HCT116 (cell line): ENCODE results near the gene CAPRIN1. TPM values are rescaled to one million over a fixed set of nuclear protein-coding genes. Genes with fewer than 3 reads are reported as not detected.

Source experiments
- ATAC-seq: fragments of 200-7000 bp; cut with Tn5 transposase; 2 replicates; pipeline ENCODE4 v1.9.1; 2020; ENCODE audit warnings: mild to moderate bottlenecking, moderate library complexity
- BruUV-seq: library from RNA; stranded (reverse); fragments of 400-500 nt; replicated peaks from 2 replicates; lab custom pipeline; 2021; lab: Mats Ljungman, UMichigan
- CTCF ChIA-PET: fragments of 300-600 bp; sonication (Branson Sonifier 250); formaldehyde crosslinking; loops from one replicate; lab custom pipeline; 2021; ENCODE audit warnings: antibody characterized with exemption; lab: Charles Lee
- POLR2A ChIA-PET: fragments of 300-600, 350-600 bp; sonication (Branson Sonifier 250); formaldehyde crosslinking; loops from one replicate; lab custom pipeline; 2021; ENCODE audit warnings: antibody characterized with exemption; lab: Charles Lee
- RAD21 ChIA-PET, 2 experiments: fragments of 300-600 bp; sonication (Branson Sonifier 250); formaldehyde crosslinking; loops; one replicate each; lab custom pipeline; 2023; ENCODE audit warnings: low total read pairs in 2 of 2; ENCODE audit not compliant: uncharacterized antibody in 2 of 2, unreplicated experiment in 2 of 2, low non-redundant PET in 1 of 2; lab: Charles Lee
- DNase-seq: peaks from one replicate; pipeline ENCODE4 v3.0.0-alpha.2; 2010; ENCODE audit warnings: low read depth, low spot score
- H2AFZ ChIP-seq: fragments of 200-600 bp; shearing (Covaris generic), sonication (generic); 2 replicates; pipeline ENCODE4 v1.6.1; 2017; ENCODE audit warnings: low read depth, mixed run types, mixed read lengths, antibody characterized with exemption, low read length; ENCODE audit not compliant: poor library complexity, severe bottlenecking
- H3K27ac ChIP-seq: 2 replicates; pipeline ENCODE4 v1.5.1; 2012; ENCODE audit warnings: low read depth, low read length
- H3K27me3 ChIP-seq: fragments of 200-600 bp; sonication (generic); 2 replicates; pipeline ENCODE4 v1.6.1; 2016; ENCODE audit warnings: mixed run types, low read length, mixed read lengths; ENCODE audit not compliant: insufficient read depth
- H3K36me3 ChIP-seq, 2 experiments: fragments of 200-500 bp in 1 of 2; fragments of 200-600 bp in 1 of 2; sonication (Bioruptor generic) in 1 of 2; sonication (generic) in 1 of 2; 2 replicates each; pipeline versions ENCODE4 v1.5.1 to v1.6.1; 2014 to 2016; ENCODE audit warnings: low read length in 2 of 2, inconsistent platforms in 1 of 2, mixed read lengths in 1 of 2, mixed run types in 1 of 2; ENCODE audit not compliant: insufficient read depth in 2 of 2, control insufficient read depth in 1 of 2
- H3K4me1 ChIP-seq, 2 experiments: fragments of 200-600 bp in 1 of 2; sonication (generic) in 1 of 2; 2 replicates each; pipeline versions ENCODE4 v1.5.1 to v1.6.1; 2012 to 2017; ENCODE audit warnings: low read length in 2 of 2, inconsistent platforms in 1 of 2, mild to moderate bottlenecking in 1 of 2, mixed read lengths in 1 of 2, mixed run types in 1 of 2, moderate library complexity in 1 of 2; ENCODE audit not compliant: insufficient read depth in 2 of 2, control insufficient read depth in 1 of 2
- H3K4me2 ChIP-seq: fragments of 200-600 bp; sonication (generic); 2 replicates; pipeline ENCODE4 v1.6.1; 2017; ENCODE audit warnings: mixed run types, low read length, mixed read lengths
- H3K4me3 ChIP-seq, 2 experiments: fragments of 200-600 bp in 1 of 2; sonication (generic) in 1 of 2; replicated peaks in 1 of 2; 2 replicates each; pipeline ENCODE4 v1.5.1; 2011 to 2016; ENCODE audit warnings: low read length in 2 of 2, control low read depth in 1 of 2, low read depth in 1 of 2, mild to moderate bottlenecking in 1 of 2, mixed read lengths in 1 of 2, mixed run types in 1 of 2
- H3K79me2 ChIP-seq: fragments of 200-600 bp; sonication (generic); 2 replicates; pipeline ENCODE4 v1.6.1; 2017; ENCODE audit warnings: mild to moderate bottlenecking, mixed run types, low read length, moderate library complexity, mixed read lengths; ENCODE audit not compliant: insufficient read depth
- H3K9ac ChIP-seq: fragments of 200-600 bp; sonication (generic); 2 replicates; pipeline ENCODE4 v1.6.1; 2016; ENCODE audit warnings: low read length, mixed read lengths
- H3K9me2 ChIP-seq: fragments of 200-600 bp; sonication (generic), shearing (Covaris generic); 2 replicates; pipeline ENCODE4 v1.6.1; 2017; ENCODE audit warnings: mixed run types, mild to moderate bottlenecking, moderate library complexity; ENCODE audit not compliant: insufficient read depth
- H3K9me3 ChIP-seq, 2 experiments: fragments of 200-500 bp in 1 of 2; fragments of 200-600 bp in 1 of 2; sonication (Bioruptor generic) in 1 of 2; sonication (generic) in 1 of 2; 2 replicates each; pipeline ENCODE4 v1.6.1; 2014 to 2017; ENCODE audit warnings: low read length in 2 of 2, mixed read lengths in 2 of 2, inconsistent platforms in 1 of 2, low read depth in 1 of 2, mild to moderate bottlenecking in 1 of 2, mixed run types in 1 of 2, moderate library complexity in 1 of 2; ENCODE audit not compliant: control insufficient read depth in 1 of 2, insufficient read depth in 1 of 2
- H4K20me1 ChIP-seq: fragments of 200-600 bp; sonication (generic), shearing (Covaris generic); 2 replicates; pipeline ENCODE4 v1.6.1; 2017; ENCODE audit warnings: mixed run types, mild to moderate bottlenecking, moderate library complexity; ENCODE audit not compliant: insufficient read depth
- ATF3 ChIP-seq: IDR thresholded peaks from 2 replicates; pipeline ENCODE4 v1.6.1; 2012
- CBX3 ChIP-seq: IDR thresholded peaks from 2 replicates; pipeline ENCODE4 v1.6.1; 2012; ENCODE audit warnings: low read depth
- CEBPB ChIP-seq: IDR thresholded peaks from 2 replicates; pipeline ENCODE4 v1.6.1; 2012; ENCODE audit warnings: low read depth
- CTCF ChIP-seq, 3 experiments: fragments of 200-600 bp in 1 of 3; sonication (generic) in 1 of 3; IDR thresholded peaks in 2 of 3; conservative IDR thresholded peaks in 1 of 3; 2 replicates each; pipeline ENCODE4 v1.5.1; 2012 to 2017; ENCODE audit warnings: low read depth in 2 of 3, low read length in 2 of 3, antibody characterized with exemption in 1 of 3, borderline replicate concordance in 1 of 3, control low read depth in 1 of 3, mild to moderate bottlenecking in 1 of 3, mixed read lengths in 1 of 3, mixed run types in 1 of 3, moderate library complexity in 1 of 3; ENCODE audit not compliant: insufficient read depth in 1 of 3
- EGR1 ChIP-seq: IDR thresholded peaks from 2 replicates; pipeline ENCODE4 v1.6.1; 2012; ENCODE audit warnings: low read depth
- ELF1 ChIP-seq: IDR thresholded peaks from 2 replicates; pipeline ENCODE4 v1.6.1; 2012; ENCODE audit warnings: low read depth, borderline replicate concordance
- EZH2 ChIP-seq: fragments of 200-600 bp; sonication (generic); IDR thresholded peaks from 2 replicates; pipeline ENCODE4 v1.6.1; 2017; ENCODE audit warnings: antibody characterized with exemption, mixed run types
- EZH2phosphoT487 ChIP-seq: fragments of 200-600 bp; IDR thresholded peaks from 2 replicates; pipeline ENCODE4 v1.6.1; 2018; ENCODE audit warnings: antibody characterized with exemption, borderline replicate concordance
- FOSL1 ChIP-seq: IDR thresholded peaks from 2 replicates; pipeline ENCODE4 v1.6.1; 2012; ENCODE audit warnings: low read depth
- JUND ChIP-seq: IDR thresholded peaks from 2 replicates; pipeline ENCODE4 v1.6.1; 2012
- MAX ChIP-seq: IDR thresholded peaks from 2 replicates; pipeline ENCODE4 v1.6.1; 2012
- POLR2AphosphoS5 ChIP-seq: IDR thresholded peaks from 2 replicates; pipeline ENCODE4 v1.6.1; 2011; ENCODE audit warnings: mild to moderate bottlenecking, low read depth, low read length, moderate library complexity
- RAD21 ChIP-seq: IDR thresholded peaks from 2 replicates; pipeline ENCODE4 v1.6.1; 2012; ENCODE audit warnings: low read depth, mild to moderate bottlenecking
- SP1 ChIP-seq: IDR thresholded peaks from 2 replicates; pipeline ENCODE4 v1.6.1; 2012; ENCODE audit warnings: low read depth
- YY1 ChIP-seq: IDR thresholded peaks from 2 replicates; pipeline ENCODE4 v1.6.1; 2011; ENCODE audit warnings: low read length, low read depth, moderate library complexity, mild to moderate bottlenecking; ENCODE audit not compliant: insufficient replicate concordance; ENCODE audit errors: extremely low read depth
- ZBTB33 ChIP-seq: IDR thresholded peaks from 2 replicates; pipeline ENCODE4 v1.6.1; 2011; ENCODE audit warnings: mild to moderate bottlenecking, low read length, moderate library complexity; ENCODE audit not compliant: insufficient replicate concordance; ENCODE audit errors: extremely low read depth
- ZFX ChIP-seq: fragments of 450-650 bp; IDR thresholded peaks from 2 replicates; pipeline ENCODE4 v1.6.1; 2017
- intact Hi-C: fragments of 100-400 bp; cut with micrococcal nuclease; formaldehyde crosslinking; loops from 2 replicates; pipeline ENCODE4 v1.10.0; 2022
- total RNA-seq: library from RNA; stranded (reverse); gene quantifications from one replicate; pipeline ENCODE4 v1.2.1, GENCODE V29; 2021; ENCODE audit not compliant: unreplicated experiment
- TF ChIP-seq, protein P1 (sequence below): IDR thresholded peaks from 2 replicates; pipeline ENCODE4 v1.6.1; 2012; ENCODE audit warnings: low read depth

The CAPRIN1 gene
- total RNA-seq, 1 experiment from 2014 or later: 285 TPM

DNA sequence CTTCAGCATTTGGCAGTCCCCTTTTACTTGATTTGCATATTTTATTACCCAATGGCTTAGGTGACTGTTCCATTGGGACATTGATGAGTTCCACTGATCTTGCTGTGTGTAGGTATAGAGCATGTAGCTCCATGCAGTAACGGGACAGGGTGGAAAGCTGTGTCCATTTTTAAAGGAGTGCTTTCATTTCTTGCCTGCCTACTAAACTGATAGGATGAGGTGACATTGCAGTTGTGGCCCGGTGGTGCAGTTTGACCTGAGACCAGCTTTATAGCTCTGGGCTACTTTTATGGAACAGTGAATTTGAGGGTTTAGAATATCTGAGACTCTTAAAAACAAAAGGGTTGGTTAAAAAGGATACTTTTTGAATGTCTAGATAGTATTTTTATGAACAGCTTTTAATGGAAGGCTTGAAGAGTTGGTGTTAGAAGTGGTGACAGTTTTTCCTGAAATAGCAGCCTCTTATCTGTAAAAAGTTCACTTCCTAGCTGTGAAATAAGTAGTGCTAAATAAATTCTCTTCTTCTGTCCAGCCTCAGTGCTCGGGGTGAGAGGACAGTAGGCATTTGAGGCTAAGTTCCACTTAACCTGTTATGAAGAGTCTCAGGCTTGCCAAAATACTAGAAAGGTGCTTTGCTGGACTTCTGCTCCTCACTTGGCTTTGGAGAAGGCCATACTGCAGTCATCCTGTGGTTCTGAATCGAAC, 80.9 kb downstream of the CAPRIN1 start:
- RAD21 ChIA-PET: no interaction called here
- TF ChIP-seq ELF1: no peak
- no peak for TF ChIP-seq ATF3
- no peak for TF ChIP-seq EGR1
- no peak for TF ChIP-seq JUND
- TF ChIP-seq CBX3: no peak
- TF ChIP-seq ZFX: no peak
- TF ChIP-seq ZBTB33: no peak
- TF ChIP-seq POLR2AphosphoS5: no peak
- no peak for TF ChIP-seq EZH2
- TF ChIP-seq FOSL1: no peak
- TF ChIP-seq EZH2phosphoT487: no peak
- TF ChIP-seq CTCF (IDR thresholded peaks at IDR 0.05 in 2 of 3, conservative IDR thresholded peaks at IDR 0.05 in 1 of 3; ENCODE audit: borderline replicate concordance in 1 of 3, insufficient read depth in 1 of 3, low read depth in 2 of 3, low read length in 2 of 3): no peak
- no peak for TF ChIP-seq MAX
- TF ChIP-seq SP1: no peak
- TF ChIP-seq CEBPB: no peak
- no peak for TF ChIP-seq RAD21
- no peak for TF ChIP-seq YY1
- TF ChIP-seq, protein P1, sequence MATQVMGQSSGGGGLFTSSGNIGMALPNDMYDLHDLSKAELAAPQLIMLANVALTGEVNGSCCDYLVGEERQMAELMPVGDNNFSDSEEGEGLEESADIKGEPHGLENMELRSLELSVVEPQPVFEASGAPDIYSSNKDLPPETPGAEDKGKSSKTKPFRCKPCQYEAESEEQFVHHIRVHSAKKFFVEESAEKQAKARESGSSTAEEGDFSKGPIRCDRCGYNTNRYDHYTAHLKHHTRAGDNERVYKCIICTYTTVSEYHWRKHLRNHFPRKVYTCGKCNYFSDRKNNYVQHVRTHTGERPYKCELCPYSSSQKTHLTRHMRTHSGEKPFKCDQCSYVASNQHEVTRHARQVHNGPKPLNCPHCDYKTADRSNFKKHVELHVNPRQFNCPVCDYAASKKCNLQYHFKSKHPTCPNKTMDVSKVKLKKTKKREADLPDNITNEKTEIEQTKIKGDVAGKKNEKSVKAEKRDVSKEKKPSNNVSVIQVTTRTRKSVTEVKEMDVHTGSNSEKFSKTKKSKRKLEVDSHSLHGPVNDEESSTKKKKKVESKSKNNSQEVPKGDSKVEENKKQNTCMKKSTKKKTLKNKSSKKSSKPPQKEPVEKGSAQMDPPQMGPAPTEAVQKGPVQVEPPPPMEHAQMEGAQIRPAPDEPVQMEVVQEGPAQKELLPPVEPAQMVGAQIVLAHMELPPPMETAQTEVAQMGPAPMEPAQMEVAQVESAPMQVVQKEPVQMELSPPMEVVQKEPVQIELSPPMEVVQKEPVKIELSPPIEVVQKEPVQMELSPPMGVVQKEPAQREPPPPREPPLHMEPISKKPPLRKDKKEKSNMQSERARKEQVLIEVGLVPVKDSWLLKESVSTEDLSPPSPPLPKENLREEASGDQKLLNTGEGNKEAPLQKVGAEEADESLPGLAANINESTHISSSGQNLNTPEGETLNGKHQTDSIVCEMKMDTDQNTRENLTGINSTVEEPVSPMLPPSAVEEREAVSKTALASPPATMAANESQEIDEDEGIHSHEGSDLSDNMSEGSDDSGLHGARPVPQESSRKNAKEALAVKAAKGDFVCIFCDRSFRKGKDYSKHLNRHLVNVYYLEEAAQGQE: no peak
- Histone ChIP-seq H3K9ac (no peak overlapping the region), H3K9me3 (no peaks in the 10 kb centered on the region), H2AFZ (no peak overlapping the region), H3K27ac (no peak overlapping the region), H3K4me1 (no peaks in the 10 kb centered on the region), H3K27me3 (no peaks in the 10 kb centered on the region), H3K4me2 (no peak overlapping the region), H3K79me2 (peaks cover 10% of the 10 kb centered on the region; the same call in 1 of the 2 replicates), H4K20me1 (0 out of 2 replicates have a peak, but pooled peaks cover 7% of the 10 kb centered on the region), H3K9me2 (no peaks in the 10 kb centered on the region), H3K4me3 (no peak overlapping the region), H3K36me3 (peaks cover 66 to 76% of the 10 kb centered on the region in 2 experiments)
- ATAC-seq: no peak
- CTCF ChIA-PET: no interaction called here
- no peak for DNase-seq
- POLR2A ChIA-PET: interaction anchor here (0.6 kb wide), 1 partner anchor 95 kb away, joined by 3 read pairs; no protein-coding TSS in a partner anchor
- no TSS peak for BruUV-seq
- intact Hi-C loops: no loop called here
